NCI-H82 treated with DMSO at 0.1 percent for 48 hours (cell line): Measurements from ENCODE around the gene SLC2A13.

Experiments used
- DNase-seq: peaks from one replicate; lab custom pipeline; 2025; ENCODE audit not compliant: unreplicated experiment; lab: John Stamatoyannopoulos, UW

Gene SLC2A13

DNA sequence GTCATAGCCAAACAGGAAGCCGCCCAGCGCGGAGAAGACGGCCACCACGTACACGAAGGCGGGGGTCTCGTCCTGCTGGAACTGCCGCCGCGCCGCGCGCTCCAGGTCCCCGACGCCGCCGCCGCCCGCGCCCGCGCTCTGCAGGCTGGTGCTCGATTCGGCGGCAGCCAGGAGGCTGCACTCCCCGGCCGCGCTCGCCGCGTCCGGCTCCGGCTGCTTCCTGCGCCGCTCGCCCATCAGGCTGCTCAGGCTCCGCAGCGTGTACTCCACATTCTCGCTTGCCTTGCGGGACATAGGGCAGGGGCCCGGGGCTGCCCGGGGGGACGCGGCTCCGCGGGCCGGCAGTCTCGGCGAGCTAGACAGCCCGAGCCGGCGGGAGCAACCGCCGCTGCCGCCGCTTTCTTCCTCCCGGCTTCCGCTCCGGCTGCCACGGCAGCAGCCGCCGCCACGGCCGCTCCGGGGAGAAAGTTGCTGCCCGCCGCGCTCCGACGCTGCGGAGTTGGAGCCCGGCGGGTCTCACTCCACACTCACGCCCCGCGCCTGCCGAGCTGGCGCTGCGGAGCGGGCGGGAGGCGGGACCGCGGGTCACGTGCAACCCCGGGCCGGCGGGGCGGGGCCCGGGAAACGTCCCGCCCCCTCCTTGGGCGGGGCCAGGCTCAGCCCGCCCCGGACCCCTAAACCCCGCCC, at the start of gene SLC2A13:
SLC2A13 (minus strand) TSS at position 567 of the 687 bp plus-strand sequence; CDS start at position 294, 273 bp downstream.
- DNase-seq: peak; percentile 40

DNA sequence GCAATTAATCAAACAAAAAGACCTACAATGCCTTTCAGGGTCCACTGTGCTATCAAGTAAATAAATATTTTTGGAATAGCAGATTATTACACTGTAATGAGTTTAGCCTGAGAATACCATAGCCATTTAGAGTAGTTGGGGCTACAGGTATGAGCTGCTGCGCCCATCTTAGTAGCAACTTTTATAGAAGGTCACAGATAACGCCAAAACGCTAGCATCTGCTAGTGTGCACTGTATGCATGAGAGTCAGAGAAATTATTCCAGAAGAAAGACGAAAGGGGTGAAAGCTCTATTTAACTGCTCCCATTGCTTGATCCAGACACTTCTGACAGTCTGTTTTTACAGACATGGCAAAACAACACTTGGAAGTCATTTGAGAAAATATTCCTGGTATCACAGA, 48.5 kb upstream of the SLC2A13 start:
- no peak for DNase-seq

DNA sequence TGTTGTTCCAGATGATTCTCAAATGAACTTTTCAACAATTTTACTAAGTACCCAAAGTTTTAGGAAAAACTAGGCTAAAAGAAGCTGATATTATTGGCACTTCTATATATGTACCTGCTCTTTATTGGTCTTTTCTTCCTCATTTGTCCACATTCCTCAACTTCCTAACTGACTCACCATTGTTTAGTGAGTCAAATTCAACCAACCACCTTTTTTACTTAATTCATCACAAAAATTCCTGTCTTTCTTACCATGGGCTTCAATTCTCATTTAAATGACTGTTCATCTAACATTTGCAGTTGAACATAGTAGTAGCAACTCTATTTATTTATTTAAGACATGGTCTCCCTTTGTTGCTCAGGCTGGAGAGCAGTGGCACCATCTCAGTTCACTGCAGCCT, 47.6 kb upstream of the SLC2A13 start:
- no peak for DNase-seq

DNA sequence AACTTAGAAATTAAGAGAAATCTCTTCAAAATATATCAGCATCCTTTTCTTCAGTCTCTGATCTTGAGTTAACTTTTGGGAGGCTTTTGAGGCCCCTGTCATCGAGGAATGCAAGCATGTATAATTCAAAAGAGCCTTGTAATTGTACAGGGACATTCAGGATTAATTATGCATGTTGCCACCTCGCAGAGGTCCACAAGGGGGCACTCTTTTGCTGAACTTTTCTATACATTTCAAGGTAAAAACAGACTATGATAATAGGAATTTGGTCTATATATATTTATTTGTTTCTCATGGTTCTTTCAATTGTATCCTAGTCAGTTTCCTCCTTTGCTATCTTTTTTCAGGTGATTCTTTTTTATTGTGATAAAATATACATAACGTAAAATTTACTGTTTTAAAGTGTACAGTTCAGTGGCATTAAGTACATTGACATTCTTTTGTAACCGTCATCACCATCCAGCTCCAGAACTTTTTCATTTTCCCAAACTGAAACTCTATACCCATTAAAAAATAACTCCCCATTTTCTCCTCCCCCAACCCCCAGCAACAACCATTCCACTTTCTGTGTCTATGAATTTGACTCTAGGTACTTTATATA, 47.0 kb upstream of the SLC2A13 start:
- DNase-seq: no peak

DNA sequence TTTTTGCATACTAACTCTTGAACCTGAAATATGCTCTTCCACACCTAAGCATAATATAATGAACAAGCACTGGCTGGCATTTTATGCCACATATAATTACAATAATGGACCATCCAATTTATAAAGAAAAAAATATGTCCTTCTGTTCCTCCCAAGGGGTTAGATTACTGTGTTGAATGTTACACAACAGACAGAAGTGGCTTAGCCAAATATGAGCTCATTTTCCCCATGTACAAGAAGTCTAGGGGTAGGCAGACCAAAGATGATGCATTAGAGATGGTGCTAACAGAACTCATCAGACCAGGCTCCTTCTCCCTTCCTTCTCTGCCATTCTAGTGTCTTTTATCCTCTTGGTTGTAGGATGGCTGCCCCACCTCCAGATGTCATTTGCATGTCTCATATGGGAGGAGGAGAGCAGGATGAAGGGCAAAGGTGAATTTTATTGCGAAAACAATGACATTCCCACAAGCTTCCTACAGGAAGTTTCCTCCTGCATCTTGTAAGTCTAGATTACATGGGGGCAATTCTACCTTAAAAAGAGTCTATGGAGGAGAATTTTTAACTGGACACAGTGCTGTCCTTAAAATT, 43.9 kb upstream of the SLC2A13 start:
- DNase-seq: no peak

DNA sequence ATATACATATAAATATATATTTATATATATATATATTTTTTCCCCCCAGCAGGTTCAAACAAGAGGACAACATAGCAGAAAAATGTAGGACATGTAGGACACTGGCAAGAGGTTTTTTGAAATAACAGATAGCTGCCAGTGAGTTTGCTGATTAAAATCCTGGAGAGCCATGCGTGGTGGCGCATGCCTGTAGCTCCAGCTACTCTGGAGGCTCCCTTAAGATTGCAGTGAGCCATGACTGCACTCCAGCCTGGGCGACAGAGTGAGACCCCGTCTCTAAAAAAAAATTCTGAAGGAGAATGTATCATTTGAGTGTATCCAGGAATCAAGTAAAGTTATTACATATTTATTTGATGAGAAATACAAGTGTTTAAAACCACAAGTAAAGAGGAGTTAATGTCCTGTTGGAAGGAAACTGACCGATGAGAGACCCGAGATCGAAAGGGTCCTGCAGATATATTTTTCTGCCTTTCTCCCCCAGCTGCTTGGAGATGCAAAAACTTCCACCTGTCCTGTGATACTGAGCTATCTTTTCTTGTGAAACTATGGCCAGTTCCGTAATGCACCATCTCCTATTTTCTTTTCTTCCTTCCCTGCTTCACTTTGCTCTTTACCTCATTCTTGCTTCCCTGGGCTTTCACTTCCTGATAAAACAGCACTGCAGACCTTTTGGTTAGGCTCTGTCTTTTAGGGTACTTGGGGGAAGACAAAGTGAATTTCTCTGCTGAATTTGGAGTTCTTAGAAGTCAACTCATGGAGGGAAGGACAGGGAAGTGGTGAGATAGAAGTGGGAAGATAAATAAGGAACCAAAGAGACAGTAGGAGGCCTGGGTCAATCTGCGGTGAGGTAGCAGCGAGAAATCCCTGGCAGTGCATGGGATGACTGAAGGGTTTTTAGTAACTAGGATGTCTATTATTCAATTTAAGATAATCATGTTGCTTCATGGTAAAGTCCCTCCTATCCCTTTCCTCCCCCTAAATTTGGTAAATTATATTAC, 41.2 kb upstream of the SLC2A13 start:
- no peak for DNase-seq

DNA sequence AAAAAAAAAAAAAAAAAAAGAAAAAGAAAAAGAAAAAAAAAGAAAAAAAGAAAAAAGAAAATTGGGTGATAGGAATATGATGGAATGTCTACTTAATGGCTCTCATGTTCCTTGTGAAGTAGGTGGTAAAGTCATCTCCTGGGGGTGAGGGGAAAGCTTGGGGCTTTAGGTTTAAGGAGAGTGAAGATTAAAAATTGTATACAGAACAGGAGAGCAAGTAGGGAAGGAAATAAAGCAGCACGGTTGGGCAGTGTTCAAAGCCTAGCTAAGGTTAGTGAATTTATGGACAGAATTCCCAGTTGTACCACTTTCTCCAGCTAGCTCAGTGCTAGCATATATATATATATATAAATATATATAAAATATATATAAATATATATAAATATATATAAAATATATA, 40.0 kb upstream of the SLC2A13 start:
- no peak for DNase-seq

DNA sequence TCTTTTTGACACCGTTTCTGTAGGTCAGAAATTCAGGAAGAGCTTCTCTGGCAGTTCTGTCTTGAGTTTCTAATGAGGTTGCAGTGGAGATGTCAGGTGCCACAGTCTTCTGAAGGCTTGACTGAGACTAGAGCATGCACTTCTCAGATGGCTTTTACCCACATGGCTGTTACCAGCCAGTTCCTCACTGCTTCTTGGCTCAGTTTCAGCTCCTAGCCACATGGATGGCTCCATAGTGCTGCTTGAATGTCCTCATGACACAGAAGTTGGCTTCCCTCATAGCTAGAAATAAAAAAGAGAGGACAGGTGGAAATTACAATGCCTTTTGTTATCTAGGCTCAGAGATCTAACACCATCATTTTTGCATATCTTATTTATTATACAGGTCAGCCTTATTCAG, 38.1 kb upstream of the SLC2A13 start:
- no peak for DNase-seq

DNA sequence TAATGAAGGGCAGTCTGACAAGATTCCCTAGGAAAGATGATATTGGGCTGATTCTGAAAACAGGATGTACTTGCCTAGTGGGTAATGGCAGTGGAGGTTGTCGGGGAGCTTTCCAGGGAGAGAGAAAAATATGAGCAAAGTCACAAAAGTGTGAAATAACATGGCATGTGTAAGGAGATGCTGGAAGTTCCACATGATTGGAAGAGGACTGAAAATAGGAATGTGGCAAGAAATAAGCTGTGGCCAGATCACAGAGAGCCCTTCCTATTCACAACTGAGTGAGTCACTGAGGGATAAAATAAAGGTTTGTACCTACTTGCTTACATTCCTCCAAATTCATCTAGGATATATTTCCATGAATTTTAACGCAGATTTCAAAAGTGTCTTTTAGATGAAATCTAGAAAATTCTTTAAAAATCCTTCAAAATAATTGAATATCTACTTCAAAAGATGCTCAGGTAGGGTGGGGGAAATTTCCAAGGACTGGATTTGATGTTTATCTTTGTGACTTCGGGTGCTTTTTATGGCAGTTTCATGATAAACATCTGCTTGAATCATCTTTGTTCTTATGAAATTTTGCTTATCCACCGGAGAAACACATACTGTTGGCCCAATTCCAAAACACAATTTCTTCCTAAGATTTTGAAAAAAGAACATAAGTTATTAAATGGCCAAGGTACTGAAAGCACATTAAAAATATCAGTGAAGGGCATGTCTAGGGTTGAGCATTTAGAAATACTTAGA, 36.3 kb upstream of the SLC2A13 start:
- DNase-seq: no peak

DNA sequence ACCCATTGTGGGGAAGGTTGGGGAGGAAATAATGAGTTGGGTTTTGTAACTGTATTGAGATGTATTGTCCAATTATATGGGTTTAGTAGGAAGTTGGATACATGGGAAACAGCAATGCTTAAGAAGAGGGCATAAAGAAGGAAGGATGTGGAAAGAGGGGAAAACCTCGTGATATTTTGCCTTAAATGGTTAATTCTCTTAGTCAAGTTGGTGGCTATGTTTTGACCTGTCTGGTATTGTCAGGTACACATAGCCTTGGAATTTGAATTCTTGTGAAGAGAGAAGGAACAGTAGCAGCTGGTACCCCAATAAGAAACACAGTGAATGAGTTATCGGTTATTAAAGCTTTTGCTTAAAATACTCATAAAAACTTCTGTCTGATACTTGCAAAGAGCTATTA, 32.6 kb upstream of the SLC2A13 start:
- DNase-seq: no peak

DNA sequence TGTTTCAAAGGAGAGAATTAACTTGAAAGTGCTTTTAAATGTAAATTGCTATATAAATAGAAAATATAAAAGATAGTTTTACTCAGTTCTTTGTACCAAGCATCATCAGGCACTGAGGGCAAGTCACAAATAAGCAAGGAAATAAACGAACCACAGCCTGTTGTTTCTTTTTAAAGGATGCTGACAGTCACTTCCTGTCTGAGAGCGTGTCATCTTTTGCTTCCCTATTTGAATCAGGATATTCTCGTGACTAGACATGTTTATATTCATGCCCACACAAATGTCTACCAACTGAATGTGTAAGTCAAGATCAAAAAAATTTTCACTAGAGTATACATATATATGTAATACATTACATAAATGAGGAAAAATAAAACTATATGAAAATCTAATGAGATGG, 31.4 kb upstream of the SLC2A13 start:
- DNase-seq: no peak

DNA sequence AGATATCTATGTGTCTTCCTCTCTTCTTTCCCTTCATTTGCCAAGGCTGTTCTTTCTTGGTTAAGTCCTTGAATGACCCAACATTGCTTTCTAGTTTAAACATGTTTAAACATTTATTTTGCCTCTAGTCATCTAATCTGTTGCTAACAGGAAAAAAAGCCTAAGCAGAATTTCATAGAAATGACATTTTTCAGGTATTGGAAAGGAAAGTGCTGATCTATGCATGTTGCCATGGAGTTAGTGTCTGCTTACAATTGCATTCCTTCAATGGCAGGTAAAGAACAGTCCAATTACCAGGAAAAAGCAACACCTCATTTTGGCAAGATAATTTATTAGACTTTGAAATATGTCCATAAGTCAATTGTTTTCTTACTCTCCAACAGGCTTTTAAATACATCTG, 21.5 kb upstream of the SLC2A13 start:
- DNase-seq: no peak

DNA sequence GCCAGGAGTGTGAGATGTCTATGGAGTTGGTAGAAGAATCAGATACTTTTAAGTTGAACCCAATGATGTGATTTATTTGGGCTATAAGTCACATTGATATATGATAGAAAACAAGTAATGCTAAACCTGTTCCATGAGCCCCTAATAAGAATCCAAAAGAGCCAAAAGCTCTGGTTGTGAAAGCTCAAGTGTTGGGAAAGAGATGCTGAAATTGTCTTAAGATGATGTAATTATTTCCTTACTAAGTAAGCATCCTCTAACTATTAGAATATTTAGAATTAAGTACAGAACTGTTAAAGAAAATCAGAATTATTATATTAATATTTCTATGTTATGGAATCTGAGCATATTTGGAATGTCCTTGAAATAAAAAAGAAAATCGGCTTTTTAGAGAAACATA, 17.6 kb upstream of the SLC2A13 start:
- DNase-seq: no peak

DNA sequence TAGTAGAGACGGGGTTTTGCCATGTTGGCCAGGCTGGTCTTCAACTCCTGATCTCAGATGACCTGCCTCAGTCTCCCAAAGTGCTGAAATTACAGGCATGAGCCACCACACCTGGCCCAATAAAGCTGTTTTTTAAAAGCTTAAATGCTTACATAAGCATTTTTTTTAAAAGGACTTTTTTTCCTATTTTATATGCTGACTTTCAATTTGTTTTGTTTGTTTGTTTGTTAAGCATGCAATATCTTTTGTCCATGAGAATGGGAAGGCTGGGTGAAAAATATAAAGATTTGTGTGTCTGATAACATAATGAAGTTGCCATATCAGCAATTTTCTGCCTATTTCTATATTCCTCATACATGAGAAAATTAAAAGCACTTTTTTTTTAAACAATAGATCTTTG, 17.0 kb upstream of the SLC2A13 start:
- no peak for DNase-seq

DNA sequence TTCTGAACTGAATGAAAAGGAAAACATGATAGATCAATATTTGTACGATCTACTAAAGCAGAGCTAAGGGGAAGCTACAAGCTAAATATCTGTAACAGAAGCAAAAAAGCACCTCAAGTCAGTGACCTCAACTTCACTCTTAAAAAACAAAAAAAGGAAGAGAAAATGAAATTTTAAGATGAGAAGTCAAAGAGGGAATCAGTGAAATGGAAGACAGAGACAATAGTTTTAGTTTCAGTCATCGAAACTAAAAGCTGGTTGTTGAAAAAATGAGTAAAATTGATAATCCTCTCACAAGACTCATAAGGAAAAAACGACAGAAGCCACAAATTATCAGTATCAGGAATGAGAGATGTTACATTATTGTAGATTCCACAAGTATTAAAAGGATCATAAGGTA, 11.9 kb upstream of the SLC2A13 start:
- no peak for DNase-seq

DNA sequence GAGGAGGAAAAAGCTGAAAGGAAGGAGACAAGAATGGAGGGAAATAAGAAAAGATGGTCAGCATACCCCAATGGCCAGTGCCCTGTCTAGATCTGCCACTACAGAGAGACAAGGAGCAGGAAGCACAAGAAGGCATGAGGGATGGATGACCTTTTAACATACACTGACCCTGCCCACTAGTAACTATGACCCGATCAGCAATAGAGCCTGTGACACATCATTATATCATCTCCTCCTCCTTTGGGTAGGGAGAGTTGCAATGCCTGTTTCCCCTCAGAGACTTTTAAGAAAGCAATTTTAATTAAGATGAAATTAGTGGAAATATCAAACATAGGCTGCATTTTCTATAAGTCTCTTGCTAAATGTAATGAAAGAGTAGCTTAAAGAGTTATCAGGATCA, 4.7 kb upstream of the SLC2A13 start:
- no peak for DNase-seq

DNA sequence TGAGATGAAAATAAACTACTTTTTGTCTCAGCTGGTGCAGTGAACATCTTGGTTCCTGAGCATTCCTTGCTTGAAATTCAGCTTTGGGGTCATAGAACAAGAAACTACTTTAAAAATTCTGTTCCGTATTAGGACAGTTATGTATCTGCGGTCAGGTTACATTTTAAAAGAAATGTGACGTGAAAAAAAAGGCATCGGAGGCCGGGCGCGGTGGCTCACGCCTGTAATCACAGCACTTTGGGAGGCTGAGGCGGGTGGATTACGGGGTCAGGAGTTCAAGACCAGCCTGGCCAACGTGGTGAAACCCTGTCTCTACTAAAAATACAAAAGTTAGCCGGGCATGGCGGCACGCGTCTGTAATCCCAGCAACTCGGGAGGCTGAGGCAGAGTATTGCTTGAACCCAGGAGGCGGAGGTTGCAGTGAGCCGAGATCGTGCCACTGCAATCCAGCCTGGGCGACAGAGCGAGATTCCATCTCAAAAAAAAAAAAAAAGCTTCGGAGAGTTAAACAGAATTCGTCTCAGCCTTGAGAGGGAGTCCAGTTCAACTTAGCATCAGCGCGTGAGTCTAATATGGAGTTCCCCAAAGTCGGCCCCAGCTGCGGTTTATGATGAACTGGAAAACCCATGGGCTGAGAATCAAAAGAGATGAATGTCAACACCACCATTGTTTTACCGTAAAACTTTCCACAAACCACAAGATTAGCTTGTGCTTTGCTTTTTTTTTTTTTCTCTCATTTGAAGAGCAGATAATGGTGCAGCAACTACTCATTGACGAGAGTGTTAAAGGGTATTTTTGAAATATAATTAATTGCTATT, 2.1 kb upstream of the SLC2A13 start:
- no peak for DNase-seq

DNA sequence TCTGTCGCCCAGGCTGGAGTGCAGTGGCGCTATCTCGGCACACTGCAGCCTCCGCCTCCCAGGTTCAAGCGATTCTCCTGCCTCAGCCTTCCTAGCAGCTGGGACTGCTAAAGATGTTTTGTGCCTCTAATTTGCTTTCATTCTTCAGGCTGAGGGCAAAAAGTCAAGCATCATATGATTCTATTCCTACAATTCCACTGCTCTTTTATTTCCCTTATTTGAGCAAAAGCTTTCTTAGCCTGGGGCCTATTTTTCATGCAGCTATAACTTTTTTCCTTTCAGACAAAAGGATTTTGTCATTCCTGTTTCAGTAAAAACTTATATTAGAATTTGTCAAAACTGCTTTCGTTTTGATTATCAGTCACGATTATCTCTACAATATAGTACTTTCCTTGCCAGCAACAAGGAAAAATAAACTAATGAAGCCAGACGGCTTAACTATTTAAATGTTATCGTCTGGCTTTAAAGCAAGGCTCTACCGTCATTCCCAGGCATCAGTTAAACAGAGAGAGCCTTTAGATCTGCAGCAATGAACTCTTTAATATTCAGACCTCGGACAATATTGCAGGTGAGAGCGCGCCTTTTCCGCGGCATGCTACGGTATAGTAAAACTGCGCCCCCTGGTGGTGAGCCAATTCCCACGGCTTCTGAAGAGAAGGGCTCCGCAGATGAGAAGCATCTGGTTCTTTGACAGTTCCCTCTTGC, 1.4 kb upstream of the SLC2A13 start:
- DNase-seq: peak; percentile 58

DNA sequence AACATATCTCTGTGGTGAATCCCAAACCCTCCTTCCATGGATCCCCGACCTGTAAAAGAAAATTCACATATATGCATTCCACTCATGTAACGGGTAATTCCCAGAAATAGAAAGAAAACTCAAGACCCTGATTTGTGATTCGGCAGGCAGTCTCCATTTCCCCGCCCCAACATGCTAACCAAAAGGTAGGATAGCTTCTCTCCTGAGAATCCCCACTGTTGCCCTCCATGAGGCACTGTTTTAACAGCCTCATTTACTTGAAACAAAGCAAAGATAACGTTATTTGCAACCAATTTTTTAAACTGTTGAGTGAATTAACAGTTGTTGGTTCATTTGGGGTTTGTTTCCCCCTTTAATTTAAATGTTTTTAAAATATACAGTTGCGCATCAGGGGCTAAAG, 774 bp upstream of the SLC2A13 start:
- DNase-seq: no peak
